Keratinocyte (primary cell): ENCODE results near the gene HSFX2.
"Not testable (repeated sequence)": the region's sequence is repeated elsewhere in the genome, so short reads cannot be mapped to it uniquely, and the experiment has no call there.

Experiments
- EZH2 ChIP-seq: IDR thresholded peaks from one replicate; pipeline ENCODE4 v1.6.1; 2012; ENCODE audit warnings: inconsistent platforms, mild to moderate bottlenecking, low read length, moderate library complexity
- TF ChIP-seq, protein P1 (sequence below), 3 experiments: IDR thresholded peaks in 1 of 3; conservative IDR thresholded peaks in 1 of 3; optimal IDR thresholded peaks in 1 of 3; 2 replicates in 2 of 3; 3 replicates in 1 of 3; pipeline versions ENCODE3 to v1.5.1; 2011; ENCODE audit warnings: low read length in 3 of 3, mild to moderate bottlenecking in 3 of 3, moderate library complexity in 2 of 3, control low read depth in 1 of 3, inconsistent platforms in 1 of 3; ENCODE audit not compliant: insufficient read depth in 2 of 3; ENCODE audit errors: extremely low read depth in 1 of 3

DNA sequence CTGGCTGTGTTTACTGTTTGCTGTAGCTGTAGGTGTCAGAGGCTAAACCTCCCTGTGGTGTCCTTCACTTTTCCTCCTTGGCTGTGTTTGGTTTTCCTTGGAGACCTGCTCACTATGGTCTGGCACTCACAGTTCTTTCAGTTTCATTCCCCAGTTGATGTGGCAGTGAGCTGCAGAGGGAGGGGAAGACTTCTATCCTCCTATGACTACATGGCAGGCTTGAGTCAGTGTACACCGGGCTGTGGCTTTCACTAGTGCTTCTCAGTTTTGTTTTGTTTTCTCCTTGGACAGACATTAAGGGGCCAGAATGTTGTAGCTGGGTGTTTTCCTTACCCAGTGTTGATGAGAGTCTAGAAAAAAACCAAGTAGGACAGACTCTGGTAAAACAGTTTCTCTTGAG, 21.7 kb downstream of the HSFX2 start:
- TF ChIP-seq, protein P1, sequence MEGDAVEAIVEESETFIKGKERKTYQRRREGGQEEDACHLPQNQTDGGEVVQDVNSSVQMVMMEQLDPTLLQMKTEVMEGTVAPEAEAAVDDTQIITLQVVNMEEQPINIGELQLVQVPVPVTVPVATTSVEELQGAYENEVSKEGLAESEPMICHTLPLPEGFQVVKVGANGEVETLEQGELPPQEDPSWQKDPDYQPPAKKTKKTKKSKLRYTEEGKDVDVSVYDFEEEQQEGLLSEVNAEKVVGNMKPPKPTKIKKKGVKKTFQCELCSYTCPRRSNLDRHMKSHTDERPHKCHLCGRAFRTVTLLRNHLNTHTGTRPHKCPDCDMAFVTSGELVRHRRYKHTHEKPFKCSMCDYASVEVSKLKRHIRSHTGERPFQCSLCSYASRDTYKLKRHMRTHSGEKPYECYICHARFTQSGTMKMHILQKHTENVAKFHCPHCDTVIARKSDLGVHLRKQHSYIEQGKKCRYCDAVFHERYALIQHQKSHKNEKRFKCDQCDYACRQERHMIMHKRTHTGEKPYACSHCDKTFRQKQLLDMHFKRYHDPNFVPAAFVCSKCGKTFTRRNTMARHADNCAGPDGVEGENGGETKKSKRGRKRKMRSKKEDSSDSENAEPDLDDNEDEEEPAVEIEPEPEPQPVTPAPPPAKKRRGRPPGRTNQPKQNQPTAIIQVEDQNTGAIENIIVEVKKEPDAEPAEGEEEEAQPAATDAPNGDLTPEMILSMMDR (optimal IDR thresholded peaks at IDR 0.05 in 1 of 3, IDR thresholded peaks at IDR 0.05 in 1 of 3, conservative IDR thresholded peaks at IDR 0.05 in 1 of 3; ENCODE audit: extremely low read depth in 1 of 3, insufficient read depth in 2 of 3, low read length in 3 of 3) = not testable (repeated sequence)
- not testable (repeated sequence) for TF ChIP-seq EZH2
